Breast epithelium (tissue), 4 donors: Measurements from ENCODE around the gene RERG. TPM values are rescaled to one million over a fixed set of nuclear protein-coding genes. Genes with fewer than 3 reads are reported as not detected.

Experiments used
- DNase-seq, 2 donors: peaks; one replicate each; pipeline ENCODE4 v3.0.0-alpha.2; 2019; ENCODE audit warnings: low spot score in 2 of 2
- H3K27ac ChIP-seq, 2 donors: fragments of 200-600 bp; sonication (generic) in 1 of 2; one replicate each; pipeline ENCODE4 v1.5.1; 2016 to 2019; ENCODE audit warnings: mild to moderate bottlenecking in 1 of 2
- H3K27me3 ChIP-seq, 2 donors: fragments of 200-600 bp; sonication (generic) in 1 of 2; one replicate each; pipeline versions ENCODE4 v1.5.1 to v1.6.0; 2017 to 2019; ENCODE audit warnings: control low read depth in 1 of 2, mild to moderate bottlenecking in 1 of 2
- H3K36me3 ChIP-seq: fragments of 200-600 bp; one replicate; pipeline ENCODE4 v1.5.1; 2019
- H3K4me1 ChIP-seq, 2 donors: fragments of 200-600 bp; sonication (generic); one replicate each; pipeline ENCODE4 v1.5.1; 2016 to 2019; ENCODE audit warnings: control low read depth in 1 of 2
- H3K4me3 ChIP-seq, 3 donors: fragments of 200-600 bp; sonication (generic); 1 replicate in 2 of 3; 2 replicates in 1 of 3; pipeline ENCODE4 v1.5.1; 2016 to 2019; ENCODE audit warnings: mild to moderate bottlenecking in 3 of 3, moderate library complexity in 2 of 3
- H3K9me3 ChIP-seq, 2 donors: fragments of 200-600 bp; sonication (generic) in 1 of 2; one replicate each; pipeline ENCODE4 v1.5.1; 2016 to 2019; ENCODE audit warnings: control low read depth in 1 of 2
- CTCF ChIP-seq, 3 donors: fragments of 450-650 bp; IDR thresholded peaks; one replicate each; pipeline ENCODE4 v1.5.1; 2016 to 2017; ENCODE audit warnings: antibody characterized with exemption in 3 of 3, mild to moderate bottlenecking in 3 of 3, moderate library complexity in 3 of 3
- POLR2A ChIP-seq: fragments of 450-650 bp; IDR thresholded peaks from one replicate; pipeline ENCODE4 v1.6.1; 2016; ENCODE audit warnings: antibody characterized with exemption, mild to moderate bottlenecking, moderate library complexity
- POLR2AphosphoS5 ChIP-seq, 3 donors: sonication (generic); formaldehyde crosslinking; IDR thresholded peaks; one replicate each; pipeline ENCODE4 v1.6.1; 2017; ENCODE audit warnings: antibody characterized with exemption in 3 of 3
- intact Hi-C: fragments of 100-400 bp; cut with DNase I; formaldehyde crosslinking; loops from one replicate; pipeline ENCODE4 v1.15.1; 2023; ENCODE audit warnings: low total_unique reads
- total RNA-seq, 3 donors: library from RNA; depleted of rRNA; stranded (reverse); fragments of >200 nt; gene quantifications; one replicate each; pipeline ENCODE4 v1.1.0, GENCODE V29; 2016

Gene RERG
- total RNA-seq, 3 donors from 2014 or later: 16.3 to 126 (median 60.0) TPM

- TF ChIP-seq POLR2A (no peak), POLR2AphosphoS5 (IDR thresholded peaks at IDR 0.05) (peak in 2 of 3 donors; percentile 59 to 60), CTCF (IDR thresholded peaks at IDR 0.05) (no peak)
- H3K36me3 ChIP-seq: no peaks in the 10 kb centered on the region
- H3K4me3 ChIP-seq: no peak overlapping the region
- H3K4me1 ChIP-seq: no peaks in the 10 kb centered on the region
- H3K27ac ChIP-seq: peak overlapping the region; percentile 56 to 73
- intact Hi-C loops: loop anchor here (10.0 kb wide), 1 partner anchor 55 kb away; no protein-coding TSS in a partner anchor
- no peaks in the 10 kb centered on the region for H3K27me3 ChIP-seq
- no peaks in the 10 kb centered on the region for H3K9me3 ChIP-seq
- DNase-seq: no peak
Measured at GRCh38 chr12:15209782-15210181, 11.4 kb downstream of the RERG start.

GRCh38 chr12:15208871-15209656, 12.2 kb downstream of the RERG start:
- H3K27me3 ChIP-seq: no peaks in the 10 kb centered on the region
- H3K36me3 ChIP-seq: no peaks in the 10 kb centered on the region
- no peak overlapping the region for H3K4me3 ChIP-seq
- TF ChIP-seq POLR2A (no peak), CTCF (IDR thresholded peaks at IDR 0.05) (no peak), POLR2AphosphoS5 (IDR thresholded peaks at IDR 0.05) (no peak)
- intact Hi-C loops: loop anchor here (10.0 kb wide), 1 partner anchor 54 kb away; no protein-coding TSS in a partner anchor
- no peak for DNase-seq
- peak overlapping the region; percentile 56 to 73 for H3K27ac ChIP-seq
- H3K4me1 ChIP-seq: no peaks in the 10 kb centered on the region
- H3K9me3 ChIP-seq: no peaks in the 10 kb centered on the region

- intact Hi-C loops: loop anchor here (10.0 kb wide), 1 partner anchor 53 kb away; no protein-coding TSS in a partner anchor
- H3K9me3 ChIP-seq: no peaks in the 10 kb centered on the region
- no peaks in the 10 kb centered on the region for H3K36me3 ChIP-seq
- TF ChIP-seq POLR2AphosphoS5 (IDR thresholded peaks at IDR 0.05) (no peak), CTCF (IDR thresholded peaks at IDR 0.05) (peak in 2 of 3 donors; percentile 17 to 40), POLR2A (no peak)
- no peak for DNase-seq
- no peaks in the 10 kb centered on the region for H3K27me3 ChIP-seq
- H3K4me3 ChIP-seq: no peak overlapping the region
- H3K27ac ChIP-seq: peak overlapping the region; percentile 60 to 73
- H3K4me1 ChIP-seq: no peaks in the 10 kb centered on the region
Measured at GRCh38 chr12:15208140-15208539, 13.1 kb downstream of the RERG start.

- Histone ChIP-seq H3K27ac (peak overlapping the region; percentile 60 to 73), H3K9me3 (no peaks in the 10 kb centered on the region), H3K36me3 (no peaks in the 10 kb centered on the region), H3K4me1 (no peaks in the 10 kb centered on the region), H3K4me3 (no peak overlapping the region), H3K27me3 (no peaks in the 10 kb centered on the region)
- intact Hi-C loops: loop anchor here (10.0 kb wide), 1 partner anchor 52 kb away; no protein-coding TSS in a partner anchor
- TF ChIP-seq POLR2A (no peak), POLR2AphosphoS5 (IDR thresholded peaks at IDR 0.05) (no peak), CTCF (IDR thresholded peaks at IDR 0.05) (no peak)
- DNase-seq: no peak
Measured at GRCh38 chr12:15206831-15207389, 14.3 kb downstream of the RERG start.

GRCh38 chr12:15206338-15206737, 14.9 kb downstream of the RERG start:
- no peak for TF ChIP-seq POLR2AphosphoS5 (IDR thresholded peaks at IDR 0.05)
- no peak for TF ChIP-seq POLR2A
- TF ChIP-seq CTCF (IDR thresholded peaks at IDR 0.05): no peak
- H3K27ac ChIP-seq: peak overlapping the region; percentile 54 to 73
- no peaks in the 10 kb centered on the region for H3K27me3 ChIP-seq
- H3K9me3 ChIP-seq: no peaks in the 10 kb centered on the region
- DNase-seq: no peak
- intact Hi-C loops: loop anchor here (10.0 kb wide), 1 partner anchor 52 kb away; no protein-coding TSS in a partner anchor
- no peaks in the 10 kb centered on the region for H3K4me1 ChIP-seq
- H3K36me3 ChIP-seq: no peaks in the 10 kb centered on the region
- H3K4me3 ChIP-seq: no peak overlapping the region
